HCT116 (cell line): ENCODE measurements around the gene FNDC8.

ENCODE experiments used
- ATF3 ChIP-seq: IDR thresholded peaks from 2 replicates; pipeline ENCODE4 v1.6.1; 2012
- CEBPB ChIP-seq: IDR thresholded peaks from 2 replicates; pipeline ENCODE4 v1.6.1; 2012; ENCODE audit warnings: low read depth
- CTCF ChIP-seq, 3 experiments: fragments of 200-600 bp in 1 of 3; sonication (generic) in 1 of 3; IDR thresholded peaks in 2 of 3; conservative IDR thresholded peaks in 1 of 3; 2 replicates each; pipeline ENCODE4 v1.5.1; 2012 to 2017; ENCODE audit warnings: low read depth in 2 of 3, low read length in 2 of 3, antibody characterized with exemption in 1 of 3, borderline replicate concordance in 1 of 3, control low read depth in 1 of 3, mild to moderate bottlenecking in 1 of 3, mixed read lengths in 1 of 3, mixed run types in 1 of 3, moderate library complexity in 1 of 3; ENCODE audit not compliant: insufficient read depth in 1 of 3
- EZH2 ChIP-seq: fragments of 200-600 bp; sonication (generic); IDR thresholded peaks from 2 replicates; pipeline ENCODE4 v1.6.1; 2017; ENCODE audit warnings: antibody characterized with exemption, mixed run types
- MAX ChIP-seq: IDR thresholded peaks from 2 replicates; pipeline ENCODE4 v1.6.1; 2012
- SP1 ChIP-seq: IDR thresholded peaks from 2 replicates; pipeline ENCODE4 v1.6.1; 2012; ENCODE audit warnings: low read depth
- SRF ChIP-seq: IDR thresholded peaks from 2 replicates; pipeline ENCODE4 v1.6.1; 2012; ENCODE audit warnings: low read depth
- YY1 ChIP-seq: IDR thresholded peaks from 2 replicates; pipeline ENCODE4 v1.6.1; 2011; ENCODE audit warnings: low read length, low read depth, moderate library complexity, mild to moderate bottlenecking; ENCODE audit not compliant: insufficient replicate concordance; ENCODE audit errors: extremely low read depth
- ZFX ChIP-seq: fragments of 450-650 bp; IDR thresholded peaks from 2 replicates; pipeline ENCODE4 v1.6.1; 2017
- TF ChIP-seq, protein P1 (sequence below): IDR thresholded peaks from 2 replicates; pipeline ENCODE4 v1.6.1; 2011; ENCODE audit warnings: mild to moderate bottlenecking, low read length, moderate library complexity; ENCODE audit not compliant: insufficient replicate concordance; ENCODE audit errors: extremely low read depth

GRCh38 chr17:35082073-35082657, 39.2 kb upstream of the FNDC8 start:
- TF ChIP-seq CTCF (IDR thresholded peaks at IDR 0.05 in 2 of 3, conservative IDR thresholded peaks at IDR 0.05 in 1 of 3; ENCODE audit: borderline replicate concordance in 1 of 3, insufficient read depth in 1 of 3, low read depth in 2 of 3, low read length in 2 of 3) (no peak), YY1 (no peak), CEBPB (peak; percentile 56; the same call in 1 of the 2 replicates), ATF3 (no peak), SRF (no peak), SP1 (peak; percentile 85), EZH2 (no peak), MAX (peak; percentile 29; the same call in 1 of the 2 replicates), ZFX (no peak)
- TF ChIP-seq, protein P1, sequence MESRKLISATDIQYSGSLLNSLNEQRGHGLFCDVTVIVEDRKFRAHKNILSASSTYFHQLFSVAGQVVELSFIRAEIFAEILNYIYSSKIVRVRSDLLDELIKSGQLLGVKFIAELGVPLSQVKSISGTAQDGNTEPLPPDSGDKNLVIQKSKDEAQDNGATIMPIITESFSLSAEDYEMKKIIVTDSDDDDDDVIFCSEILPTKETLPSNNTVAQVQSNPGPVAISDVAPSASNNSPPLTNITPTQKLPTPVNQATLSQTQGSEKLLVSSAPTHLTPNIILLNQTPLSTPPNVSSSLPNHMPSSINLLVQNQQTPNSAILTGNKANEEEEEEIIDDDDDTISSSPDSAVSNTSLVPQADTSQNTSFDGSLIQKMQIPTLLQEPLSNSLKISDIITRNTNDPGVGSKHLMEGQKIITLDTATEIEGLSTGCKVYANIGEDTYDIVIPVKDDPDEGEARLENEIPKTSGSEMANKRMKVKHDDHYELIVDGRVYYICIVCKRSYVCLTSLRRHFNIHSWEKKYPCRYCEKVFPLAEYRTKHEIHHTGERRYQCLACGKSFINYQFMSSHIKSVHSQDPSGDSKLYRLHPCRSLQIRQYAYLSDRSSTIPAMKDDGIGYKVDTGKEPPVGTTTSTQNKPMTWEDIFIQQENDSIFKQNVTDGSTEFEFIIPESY: no peak
